Cardiac septum (tissue), 1 donor: ENCODE results near the gene RAD52. TPM values are rescaled to one million over a fixed set of nuclear protein-coding genes. Genes with fewer than 3 reads are reported as not detected.
"Not testable (repeated sequence)": the region's sequence is repeated elsewhere in the genome, so short reads cannot be mapped to it uniquely, and the experiment has no call there.

Experiments used
- DNase-seq: peaks from one replicate; pipeline ENCODE4 v3.0.0-alpha.2; 2020; ENCODE audit warnings: low spot score
- intact Hi-C: fragments of 100-400 bp; cut with DNase I; formaldehyde crosslinking; loops from one replicate; pipeline ENCODE4 v1.14.0; 2022
- total RNA-seq: library from RNA; stranded (reverse); fragmentation: NEBNext Ultra II Directional; extraction: Animal tissue kit (Norgen Biotek cat#: 25700); gene quantifications from one replicate; pipeline ENCODE4 v1.2.1, GENCODE V29; 2021
- donor health status: DM: no; HTN: no; CAD: no.

RAD52 gene
- total RNA-seq, 1 donor from 2014 or later = 9.2 TPM

- intact Hi-C loops = no loop called here
These were observed 22.5 kb upstream of the RAD52 start for GRCh38 chr12:971991-972390.

GRCh38 chr12:969821-970220, 20.3 kb upstream of the RAD52 start:
- intact Hi-C loops = no loop called here
- DNase-seq = no peak

More at GRCh38 chr12:971991-972390, 22.5 kb upstream of the RAD52 start:
- no peak for DNase-seq

- intact Hi-C loops = no loop called here
These were observed 19.1 kb upstream of the RAD52 start for GRCh38 chr12:968545-968944.

GRCh38 chr12:967641-968040, 18.1 kb upstream of the RAD52 start:
- intact Hi-C loops = no loop called here
- no peak for DNase-seq

More at GRCh38 chr12:968545-968944, 19.1 kb upstream of the RAD52 start:
- DNase-seq = no peak

- intact Hi-C loops = no loop called here
- no peak for DNase-seq
These were observed 17.2 kb upstream of the RAD52 start for GRCh38 chr12:966724-967123.

GRCh38 chr12:958588-959123, 9.2 kb upstream of the RAD52 start:
- intact Hi-C loops = no loop called here

GRCh38 chr12:955939-956338, 6.4 kb upstream of the RAD52 start:
- DNase-seq = no peak
- intact Hi-C loops = no loop called here

More at GRCh38 chr12:958588-959123, 9.2 kb upstream of the RAD52 start:
- DNase-seq = no peak

GRCh38 chr12:954741-955140, 5.2 kb upstream of the RAD52 start:
- intact Hi-C loops = loop anchor here (5.0 kb wide), 1 partner anchor 138 kb away; no protein-coding TSS in a partner anchor
- DNase-seq = no peak

GRCh38 chr12:953776-954175, 4.3 kb upstream of the RAD52 start:
- intact Hi-C loops = loop anchor here (5.0 kb wide), 1 partner anchor 139 kb away; no protein-coding TSS in a partner anchor
- no peak for DNase-seq

GRCh38 chr12:951176-951575, 1.7 kb upstream of the RAD52 start:
- DNase-seq = no peak
- intact Hi-C loops = loop anchor here (5.0 kb wide), 1 partner anchor 141 kb away; no protein-coding TSS in a partner anchor

- intact Hi-C loops = loop anchor here (2.0 to 10.0 kb wide), 5 partner anchors 43 to 647 kb away; partner anchors contain the start of genes ERC1, FBXL14 and WNK1
- no peak for DNase-seq
These were observed 1.3 kb downstream of the RAD52 start for GRCh38 chr12:948238-948637.

GRCh38 chr12:946631-947030, 2.9 kb downstream of the RAD52 start:
- DNase-seq = no peak
- intact Hi-C loops = loop anchor here (10.0 kb wide), 1 partner anchor 648 kb away; the partner anchor contains the start of gene FBXL14

GRCh38 chr12:946212-946611, 3.3 kb downstream of the RAD52 start:
- DNase-seq = no peak
- intact Hi-C loops = loop anchor here (10.0 kb wide), 1 partner anchor 649 kb away; the partner anchor contains the start of gene FBXL14

GRCh38 chr12:944211-944610, 5.3 kb downstream of the RAD52 start:
- intact Hi-C loops = loop anchor here (10.0 kb wide), 1 partner anchor 651 kb away; the partner anchor contains the start of gene FBXL14
- no peak for DNase-seq

GRCh38 chr12:943051-943450, 6.4 kb downstream of the RAD52 start:
- intact Hi-C loops = loop anchor here (10.0 kb wide), 1 partner anchor 652 kb away; the partner anchor contains the start of gene FBXL14
- DNase-seq = no peak

GRCh38 chr12:938810-939209, 10.7 kb downstream of the RAD52 start:
- intact Hi-C loops = no loop called here
- no peak for DNase-seq

- intact Hi-C loops = no loop called here
- no peak for DNase-seq
These were observed 12.8 kb downstream of the RAD52 start for GRCh38 chr12:936377-937345.

GRCh38 chr12:935891-936290, 13.6 kb downstream of the RAD52 start:
- intact Hi-C loops = not testable (repeated sequence)

GRCh38 chr12:931591-931990, 17.9 kb downstream of the RAD52 start:
- intact Hi-C loops = no loop called here
- DNase-seq = no peak

More at GRCh38 chr12:935891-936290, 13.6 kb downstream of the RAD52 start:
- not testable (repeated sequence) for DNase-seq

GRCh38 chr12:931060-931459, 18.4 kb downstream of the RAD52 start:
- DNase-seq = no peak
- intact Hi-C loops = no loop called here
